ENCODE data around the gene SNX5.

SNX5 gene

DNA sequence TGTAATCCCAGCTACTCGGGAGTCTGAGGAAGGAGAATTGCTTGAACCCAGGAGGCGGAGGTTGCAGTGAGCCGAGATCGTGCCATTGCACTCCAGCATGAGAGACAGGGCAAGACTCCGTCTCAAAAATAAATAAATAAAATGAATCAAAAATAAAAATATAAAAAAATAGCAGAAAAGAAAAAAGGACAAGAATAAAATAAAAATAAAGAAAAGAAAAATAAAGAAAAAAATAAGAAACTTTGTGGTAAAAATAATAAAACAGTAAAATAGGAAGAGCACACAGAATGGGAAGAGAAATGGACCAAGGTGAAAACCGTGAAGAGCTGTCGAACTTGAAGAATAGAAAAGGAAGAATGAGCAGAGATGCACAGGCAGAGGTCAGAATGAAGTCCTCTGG lies 63.0 kb downstream of the SNX5 start:
- H3K4me1 ChIP-seq (ENCODE audit: control insufficient read depth in 5 of 5, insufficient read depth in 5 of 5, low read length in 5 of 5), result peaks cover 0 to 10% (median 4%) of the 10 kb centered on the region in 5 donors
- H3K36me3 ChIP-seq (ENCODE audit: control insufficient read depth in 5 of 5, insufficient read depth in 5 of 5, low read length in 5 of 5), result no peaks in the 10 kb centered on the region
- H3K27me3 ChIP-seq (ENCODE audit: control insufficient read depth in 5 of 5, insufficient read depth in 4 of 5, low read length in 5 of 5), result no peaks in the 10 kb centered on the region
- H3K27ac ChIP-seq (ENCODE audit: low read depth, low read length), result no peak overlapping the region
- H3K9me3 ChIP-seq (ENCODE audit: control insufficient read depth in 5 of 5, low read length in 5 of 5), result no peaks in the 10 kb centered on the region
- no peak overlapping the region for H3K4me3 ChIP-seq (ENCODE audit: low read depth in 1 of 5, low read length in 5 of 5)
- H3K9ac ChIP-seq (ENCODE audit: low read length in 5 of 5), result no peak overlapping the region

DNA sequence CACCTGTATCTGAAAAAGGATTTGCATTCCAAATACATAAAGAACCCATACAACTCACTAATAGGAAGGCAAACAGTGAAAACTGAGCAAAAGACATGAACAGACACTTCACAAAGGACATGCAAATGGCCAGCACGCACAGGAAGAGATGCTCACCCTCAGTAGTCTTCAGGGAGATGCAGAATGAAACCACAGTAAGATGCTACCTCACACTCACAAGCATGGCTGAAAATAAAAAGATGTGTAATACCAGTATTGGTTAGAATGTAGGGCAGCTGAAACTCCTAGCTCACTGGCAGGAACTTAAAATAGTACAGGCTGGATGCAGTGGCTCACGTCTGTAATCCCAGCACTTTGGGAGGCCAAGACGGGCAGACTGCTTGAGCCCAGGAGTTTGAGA lies 64.6 kb downstream of the SNX5 start:
- H3K27me3 ChIP-seq (ENCODE audit: control insufficient read depth in 5 of 5, insufficient read depth in 4 of 5, low read length in 5 of 5), result no peaks in the 10 kb centered on the region
- H3K9ac ChIP-seq (ENCODE audit: low read length in 5 of 5), result no peak overlapping the region
- H3K4me1 ChIP-seq (ENCODE audit: control insufficient read depth in 5 of 5, insufficient read depth in 5 of 5, low read length in 5 of 5), result no peaks in the 10 kb centered on the region
- H3K4me3 ChIP-seq (ENCODE audit: low read depth in 1 of 5, low read length in 5 of 5), result no peak overlapping the region
- no peak overlapping the region for H3K27ac ChIP-seq (ENCODE audit: low read depth, low read length)
- no peaks in the 10 kb centered on the region for H3K9me3 ChIP-seq (ENCODE audit: control insufficient read depth in 5 of 5, low read length in 5 of 5)
- H3K36me3 ChIP-seq (ENCODE audit: control insufficient read depth in 5 of 5, insufficient read depth in 5 of 5, low read length in 5 of 5), result no peaks in the 10 kb centered on the region

DNA sequence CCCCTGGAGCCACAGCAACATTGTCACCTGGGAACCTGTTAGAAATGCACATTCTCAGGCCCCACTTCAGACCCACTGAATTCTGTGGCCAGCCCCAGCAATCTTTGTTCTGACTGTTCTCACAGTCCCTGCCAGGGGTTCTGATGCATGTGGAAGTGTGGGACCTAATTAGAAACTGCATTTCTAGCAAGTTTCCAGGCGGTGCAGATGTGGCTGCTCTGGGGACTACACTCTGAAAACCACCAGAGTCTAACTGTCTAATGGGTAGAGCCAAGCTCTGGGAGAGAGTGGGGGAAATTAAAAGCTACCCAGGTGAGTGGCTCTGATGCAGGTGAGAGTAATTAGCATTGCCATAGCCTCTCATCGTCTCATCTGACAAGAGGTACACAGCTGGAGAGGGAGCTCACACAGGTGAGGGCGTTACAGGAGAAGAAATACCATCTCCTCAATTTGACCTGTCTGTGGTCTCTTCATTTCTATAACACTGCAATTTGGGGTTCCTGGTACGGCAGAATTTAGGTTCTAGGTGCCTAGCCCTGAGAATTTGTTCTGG lies 66.0 kb downstream of the SNX5 start:
- H3K36me3 ChIP-seq (ENCODE audit: control insufficient read depth in 5 of 5, insufficient read depth in 5 of 5, low read length in 5 of 5), result no peaks in the 10 kb centered on the region
- H3K4me1 ChIP-seq (ENCODE audit: control insufficient read depth in 5 of 5, insufficient read depth in 5 of 5, low read length in 5 of 5), result peaks cover 0 to 4% (median 0%) of the 10 kb centered on the region in 5 donors
- no peak overlapping the region for H3K9ac ChIP-seq (ENCODE audit: low read length in 5 of 5)
- no peaks in the 10 kb centered on the region for H3K27me3 ChIP-seq (ENCODE audit: control insufficient read depth in 5 of 5, insufficient read depth in 4 of 5, low read length in 5 of 5)
- H3K9me3 ChIP-seq (ENCODE audit: control insufficient read depth in 5 of 5, low read length in 5 of 5), result no peaks in the 10 kb centered on the region
- H3K27ac ChIP-seq (ENCODE audit: low read depth, low read length), result no peak overlapping the region
- H3K4me3 ChIP-seq (ENCODE audit: low read depth in 1 of 5, low read length in 5 of 5), result no peak overlapping the region

DNA sequence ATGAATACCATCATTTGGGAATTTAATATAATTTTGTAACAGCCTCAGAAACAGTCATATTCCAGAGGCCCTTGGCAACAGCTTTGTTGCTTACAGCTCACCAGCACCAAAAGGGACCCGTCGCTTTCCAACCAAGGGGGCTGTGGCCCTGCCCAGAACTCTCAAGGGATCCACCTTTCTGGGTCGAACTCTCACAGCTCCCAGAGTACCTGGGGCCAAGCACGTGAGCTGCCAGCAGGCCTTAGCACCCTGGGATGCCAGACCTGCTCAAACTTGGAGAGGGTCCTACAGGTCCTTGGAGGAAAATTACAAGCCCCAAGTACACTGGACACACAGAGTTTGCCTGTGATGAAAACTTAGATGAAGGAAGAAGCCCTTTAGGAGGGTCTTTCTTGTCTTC lies 66.6 kb downstream of the SNX5 start:
- Histone ChIP-seq H3K4me1 (ENCODE audit: control insufficient read depth in 5 of 5, insufficient read depth in 5 of 5, low read length in 5 of 5) (peaks cover 0 to 5% (median 0%) of the 10 kb centered on the region in 5 donors), H3K27me3 (ENCODE audit: control insufficient read depth in 5 of 5, insufficient read depth in 4 of 5, low read length in 5 of 5) (no peaks in the 10 kb centered on the region), H3K9me3 (ENCODE audit: control insufficient read depth in 5 of 5, low read length in 5 of 5) (no peaks in the 10 kb centered on the region), H3K4me3 (ENCODE audit: low read depth in 1 of 5, low read length in 5 of 5) (no peak overlapping the region), H3K36me3 (ENCODE audit: control insufficient read depth in 5 of 5, insufficient read depth in 5 of 5, low read length in 5 of 5) (no peaks in the 10 kb centered on the region), H3K27ac (ENCODE audit: low read depth, low read length) (no peak overlapping the region), H3K9ac (ENCODE audit: low read length in 5 of 5) (no peak overlapping the region)

DNA sequence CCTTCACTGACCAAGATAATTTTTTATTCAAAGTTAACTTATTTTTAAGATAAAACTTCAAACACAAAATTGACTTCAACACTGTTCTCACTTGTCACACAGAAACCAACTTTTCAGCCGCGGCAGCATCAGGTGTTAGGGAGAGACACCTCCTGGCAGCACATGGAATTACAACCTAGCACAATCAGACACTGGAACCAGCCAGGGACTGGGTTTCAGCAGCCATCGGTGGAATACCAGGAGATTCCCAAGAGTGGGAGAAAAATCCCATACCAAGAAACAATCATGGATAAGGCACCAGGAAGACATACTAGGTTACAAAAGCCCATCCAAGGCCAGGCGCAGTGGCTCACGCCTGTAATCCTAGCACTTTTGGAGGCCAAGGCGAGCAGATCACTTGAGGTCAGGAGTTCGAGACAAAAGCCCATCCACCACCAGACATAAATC lies 70.0 kb downstream of the SNX5 start:
- H3K27ac ChIP-seq (ENCODE audit: low read depth, low read length), result no peak overlapping the region
- no peak overlapping the region for H3K4me3 ChIP-seq (ENCODE audit: low read depth in 1 of 5, low read length in 5 of 5)
- no peak overlapping the region for H3K9ac ChIP-seq (ENCODE audit: low read length in 5 of 5)
- H3K36me3 ChIP-seq (ENCODE audit: control insufficient read depth in 5 of 5, insufficient read depth in 5 of 5, low read length in 5 of 5), result no peaks in the 10 kb centered on the region
- H3K9me3 ChIP-seq (ENCODE audit: control insufficient read depth in 5 of 5, low read length in 5 of 5), result no peaks in the 10 kb centered on the region
- H3K4me1 ChIP-seq (ENCODE audit: control insufficient read depth in 5 of 5, insufficient read depth in 5 of 5, low read length in 5 of 5), result peaks cover 3 to 34% (median 23%) of the 10 kb centered on the region in 5 donors
- no peaks in the 10 kb centered on the region for H3K27me3 ChIP-seq (ENCODE audit: control insufficient read depth in 5 of 5, insufficient read depth in 4 of 5, low read length in 5 of 5)

DNA sequence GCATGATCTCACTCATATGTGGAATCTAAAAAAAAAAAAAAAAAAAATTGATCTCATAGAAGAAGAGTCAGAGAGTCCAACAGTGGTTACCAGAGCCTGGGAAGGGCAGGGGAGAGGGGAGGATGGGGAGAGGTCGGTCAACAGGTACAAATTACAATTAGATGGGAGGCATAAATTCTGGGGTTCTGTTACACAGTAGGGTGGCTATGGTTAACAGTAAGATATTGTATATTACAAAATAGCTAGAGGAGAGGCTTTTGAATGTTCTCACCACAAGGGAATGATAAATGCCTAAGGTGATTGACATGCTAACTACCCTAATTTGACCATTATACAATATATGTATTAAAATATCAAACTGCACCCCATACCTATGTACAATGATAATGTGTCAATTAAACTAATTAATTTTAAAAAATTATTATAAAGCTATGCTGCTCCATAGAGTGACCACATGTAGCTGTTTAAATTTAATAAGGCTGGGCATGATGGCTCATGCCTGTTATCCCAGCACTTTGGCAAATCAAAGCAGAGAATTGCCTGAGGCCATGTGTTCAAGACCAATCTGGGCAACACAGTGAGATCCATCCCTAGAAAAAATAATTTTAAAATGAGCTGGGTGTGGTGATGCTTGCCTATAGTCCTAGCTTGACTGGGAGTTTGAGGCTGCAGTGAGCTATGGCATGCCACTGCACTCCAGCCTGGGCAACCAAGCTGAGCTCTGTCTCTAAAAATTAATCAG lies 70.9 kb downstream of the SNX5 start:
- H3K36me3 ChIP-seq (ENCODE audit: control insufficient read depth in 5 of 5, insufficient read depth in 5 of 5, low read length in 5 of 5), result no peaks in the 10 kb centered on the region
- H3K27ac ChIP-seq (ENCODE audit: low read depth, low read length), result no peak overlapping the region
- no peaks in the 10 kb centered on the region for H3K27me3 ChIP-seq (ENCODE audit: control insufficient read depth in 5 of 5, insufficient read depth in 4 of 5, low read length in 5 of 5)
- H3K9me3 ChIP-seq (ENCODE audit: control insufficient read depth in 5 of 5, low read length in 5 of 5), result no peaks in the 10 kb centered on the region
- H3K9ac ChIP-seq (ENCODE audit: low read length in 5 of 5), result no peak overlapping the region
- no peak overlapping the region for H3K4me3 ChIP-seq (ENCODE audit: low read depth in 1 of 5, low read length in 5 of 5)
- H3K4me1 ChIP-seq (ENCODE audit: control insufficient read depth in 5 of 5, insufficient read depth in 5 of 5, low read length in 5 of 5), result peaks cover 3 to 39% (median 27%) of the 10 kb centered on the region in 5 donors

DNA sequence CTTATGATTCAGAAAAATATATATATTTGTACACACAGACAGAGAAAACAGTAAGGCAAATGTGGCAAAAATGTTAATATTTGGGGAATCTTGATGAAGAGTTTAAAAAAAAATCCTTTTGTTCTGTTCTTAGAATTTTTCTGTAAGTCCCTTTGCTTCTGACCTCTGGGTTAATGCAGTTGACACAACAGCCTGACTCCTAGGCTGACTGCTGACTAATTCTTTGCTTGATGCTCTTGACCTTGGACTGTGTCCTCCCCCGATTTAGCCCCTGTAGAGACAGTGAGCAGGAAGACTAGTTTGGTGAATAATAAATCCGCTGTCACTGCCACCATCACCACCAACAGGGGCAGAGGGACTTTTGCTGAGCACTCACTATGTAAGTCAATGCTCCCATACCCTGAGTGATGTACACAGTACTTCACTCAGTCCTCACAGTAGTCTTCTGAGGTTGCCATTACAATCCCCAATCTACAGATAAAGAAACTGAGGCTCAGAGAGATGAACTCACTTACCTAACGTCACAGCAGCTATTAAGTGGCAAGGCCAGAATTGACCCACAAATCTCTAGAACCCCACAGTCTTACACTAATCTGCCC lies 71.7 kb downstream of the SNX5 start:
- peaks cover 3 to 39% (median 28%) of the 10 kb centered on the region in 5 donors for H3K4me1 ChIP-seq (ENCODE audit: control insufficient read depth in 5 of 5, insufficient read depth in 5 of 5, low read length in 5 of 5)
- H3K27me3 ChIP-seq (ENCODE audit: control insufficient read depth in 5 of 5, insufficient read depth in 4 of 5, low read length in 5 of 5), result no peaks in the 10 kb centered on the region
- no peak overlapping the region for H3K4me3 ChIP-seq (ENCODE audit: low read depth in 1 of 5, low read length in 5 of 5)
- H3K9ac ChIP-seq (ENCODE audit: low read length in 5 of 5), result no peak overlapping the region
- peaks cover 0 to 3% (median 0%) of the 10 kb centered on the region in 5 donors for H3K9me3 ChIP-seq (ENCODE audit: control insufficient read depth in 5 of 5, low read length in 5 of 5)
- no peaks in the 10 kb centered on the region for H3K36me3 ChIP-seq (ENCODE audit: control insufficient read depth in 5 of 5, insufficient read depth in 5 of 5, low read length in 5 of 5)
- peak overlapping the region; percentile 65 for H3K27ac ChIP-seq (ENCODE audit: low read depth, low read length)

DNA sequence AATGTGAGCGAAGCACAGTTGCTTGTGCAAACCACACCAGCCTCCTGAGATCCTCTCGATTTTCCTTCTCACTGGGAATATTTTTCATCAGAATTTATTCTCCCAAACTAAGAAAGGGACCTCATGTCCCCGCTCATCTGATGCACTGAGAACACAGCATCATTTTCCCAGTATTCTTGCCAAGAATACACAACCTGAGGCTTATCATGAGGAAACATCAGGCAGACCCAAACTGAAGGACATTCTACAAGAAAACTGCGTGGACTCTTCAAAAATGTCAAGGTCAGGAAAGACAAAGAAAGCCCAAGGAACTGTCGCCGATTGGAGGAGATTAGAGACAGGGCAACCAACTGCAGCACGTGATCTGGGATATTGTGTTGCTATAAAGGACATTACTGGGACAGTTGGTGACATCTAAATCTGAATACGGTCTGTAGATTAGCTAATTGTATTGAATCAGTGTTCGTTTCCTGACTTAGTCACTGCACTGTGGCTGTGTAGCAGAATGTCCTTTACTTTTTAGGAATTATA lies 72.3 kb downstream of the SNX5 start:
- H3K4me1 ChIP-seq (ENCODE audit: control insufficient read depth in 5 of 5, insufficient read depth in 5 of 5, low read length in 5 of 5), result peaks cover 3 to 39% (median 28%) of the 10 kb centered on the region in 5 donors
- no peaks in the 10 kb centered on the region for H3K27me3 ChIP-seq (ENCODE audit: control insufficient read depth in 5 of 5, insufficient read depth in 4 of 5, low read length in 5 of 5)
- peak overlapping the region in 4 of 5 donors; percentile 51 to 69 (median 58) for H3K9ac ChIP-seq (ENCODE audit: low read length in 5 of 5)
- peak overlapping the region; percentile 65 for H3K27ac ChIP-seq (ENCODE audit: low read depth, low read length)
- peak overlapping the region in 4 of 5 donors; percentile 50 to 64 (median 60) for H3K4me3 ChIP-seq (ENCODE audit: low read depth in 1 of 5, low read length in 5 of 5)
- H3K9me3 ChIP-seq (ENCODE audit: control insufficient read depth in 5 of 5, low read length in 5 of 5), result peaks cover 0 to 3% (median 0%) of the 10 kb centered on the region in 5 donors
- no peaks in the 10 kb centered on the region for H3K36me3 ChIP-seq (ENCODE audit: control insufficient read depth in 5 of 5, insufficient read depth in 5 of 5, low read length in 5 of 5)

DNA sequence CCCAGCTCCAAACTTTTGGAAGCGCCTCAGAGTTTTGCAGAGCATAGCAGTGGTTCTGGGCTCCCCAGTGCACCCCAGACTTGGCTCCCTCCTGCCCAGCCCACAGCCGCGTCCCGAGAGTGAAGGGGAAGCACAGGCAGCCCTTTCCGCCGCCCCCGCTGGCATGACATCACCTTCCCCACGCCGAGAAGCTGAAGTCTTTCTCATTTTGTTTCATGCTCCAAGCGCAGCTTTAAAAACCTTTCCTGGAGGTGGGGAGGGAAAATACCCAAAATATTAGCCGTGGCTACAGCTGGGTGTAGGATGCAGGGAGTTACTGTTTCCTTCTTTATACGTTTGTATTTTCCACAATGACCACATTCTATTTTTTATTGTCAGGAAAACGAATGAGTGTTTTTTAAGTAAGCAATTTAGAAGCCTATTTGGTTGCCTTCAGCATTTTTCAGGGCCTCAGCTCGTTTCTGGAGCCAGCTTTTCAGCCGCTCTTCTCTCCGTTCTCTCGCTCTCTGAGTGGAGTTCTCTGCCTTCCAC lies 72.9 kb downstream of the SNX5 start:
- Histone ChIP-seq H3K27me3 (ENCODE audit: control insufficient read depth in 5 of 5, insufficient read depth in 4 of 5, low read length in 5 of 5) (no peaks in the 10 kb centered on the region), H3K4me1 (ENCODE audit: control insufficient read depth in 5 of 5, insufficient read depth in 5 of 5, low read length in 5 of 5) (peaks cover 3 to 39% (median 28%) of the 10 kb centered on the region in 5 donors), H3K9me3 (ENCODE audit: control insufficient read depth in 5 of 5, low read length in 5 of 5) (peaks cover 0 to 3% (median 0%) of the 10 kb centered on the region in 5 donors), H3K4me3 (ENCODE audit: low read depth in 1 of 5, low read length in 5 of 5) (peak overlapping the region; percentile 50 to 64 (median 58)), H3K36me3 (ENCODE audit: control insufficient read depth in 5 of 5, insufficient read depth in 5 of 5, low read length in 5 of 5) (no peaks in the 10 kb centered on the region), H3K9ac (ENCODE audit: low read length in 5 of 5) (peak overlapping the region; percentile 23 to 69 (median 64)), H3K27ac (ENCODE audit: low read depth, low read length) (peak overlapping the region; percentile 65)

DNA sequence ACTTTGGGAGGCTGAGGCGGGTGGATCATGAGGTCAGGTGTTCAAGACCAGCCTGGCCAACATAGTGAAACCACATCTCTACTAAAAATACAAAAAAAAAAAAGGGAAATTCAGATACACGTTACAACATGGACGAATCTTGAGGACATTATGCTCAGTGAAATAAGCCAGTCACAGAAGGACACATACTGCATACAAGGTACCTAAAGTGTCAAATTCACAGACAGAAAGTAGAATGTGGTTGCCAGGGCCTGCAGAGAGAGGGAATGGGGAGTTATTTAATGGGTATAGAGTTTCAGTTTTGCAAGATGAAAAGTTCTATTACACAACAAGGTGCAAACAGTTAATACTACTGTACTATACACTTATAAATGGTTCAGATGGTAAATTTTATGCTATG lies 75.1 kb downstream of the SNX5 start:
- Histone ChIP-seq H3K4me1 (ENCODE audit: control insufficient read depth in 5 of 5, insufficient read depth in 5 of 5, low read length in 5 of 5) (peaks cover 3 to 39% (median 28%) of the 10 kb centered on the region in 5 donors), H3K36me3 (ENCODE audit: control insufficient read depth in 5 of 5, insufficient read depth in 5 of 5, low read length in 5 of 5) (no peaks in the 10 kb centered on the region), H3K9me3 (ENCODE audit: control insufficient read depth in 5 of 5, low read length in 5 of 5) (peaks cover 3 to 14% (median 8%) of the 10 kb centered on the region in 5 donors), H3K27me3 (ENCODE audit: control insufficient read depth in 5 of 5, insufficient read depth in 4 of 5, low read length in 5 of 5) (no peaks in the 10 kb centered on the region), H3K4me3 (ENCODE audit: low read depth in 1 of 5, low read length in 5 of 5) (no peak overlapping the region), H3K27ac (ENCODE audit: low read depth, low read length) (no peak overlapping the region), H3K9ac (ENCODE audit: low read length in 5 of 5) (no peak overlapping the region)

Measured in subcutaneous abdominal adipose tissue (tissue), 5 donors.